Esophagus mucosa (tissue), 1 donor: ENCODE data around the gene NUP42. TPM values are rescaled to one million over a fixed set of nuclear protein-coding genes. Genes with fewer than 3 reads are reported as not detected.
"Not testable (repeated sequence)": the region's sequence is repeated elsewhere in the genome, so short reads cannot be mapped to it uniquely, and the experiment has no call there.

Experiments
- ATAC-seq: fragments of 200-7000 bp; cut with Tn5 transposase; one replicate; pipeline ENCODE4 v1.9.1; 2020
- total RNA-seq: library from RNA; stranded (reverse); gene quantifications from one replicate; pipeline ENCODE4 v1.2.4, GENCODE V29; 2023
- donor health status: DM: yes; HTN: yes; CAD: no.

Gene NUP42
- total RNA-seq, 1 donor from 2014 or later: 18.2 TPM

GRCh38 chr7:23205577-23205908 lies 23.7 kb downstream of the NUP42 start:
- ATAC-seq: no peak

GRCh38 chr7:23205909-23206767 lies 24.3 kb downstream of the NUP42 start:
- peak; percentile 41 for ATAC-seq

GRCh38 chr7:23207021-23207420 lies 25.2 kb downstream of the NUP42 start:
- no peak for ATAC-seq

- no peak for ATAC-seq
Measured at GRCh38 chr7:23207884-23208283, 26.0 kb downstream of the NUP42 start.

- no peak for ATAC-seq
Measured at GRCh38 chr7:23208316-23208715, 26.5 kb downstream of the NUP42 start.

- ATAC-seq: no peak
Measured at GRCh38 chr7:23210506-23210905, 28.7 kb downstream of the NUP42 start.

GRCh38 chr7:23211589-23211988 lies 29.7 kb downstream of the NUP42 start:
- ATAC-seq: no peak

GRCh38 chr7:23212395-23212794 lies 30.5 kb downstream of the NUP42 start:
- no peak for ATAC-seq

- no peak for ATAC-seq
Measured at GRCh38 chr7:23212841-23213240, 31.0 kb downstream of the NUP42 start.

GRCh38 chr7:23213755-23214154 lies 31.9 kb downstream of the NUP42 start:
- ATAC-seq: no peak

- ATAC-seq: no peak
Measured at GRCh38 chr7:23214423-23214822, 32.6 kb downstream of the NUP42 start.

GRCh38 chr7:23214938-23215337 lies 33.1 kb downstream of the NUP42 start:
- ATAC-seq: no peak

- no peak for ATAC-seq
Measured at GRCh38 chr7:23216021-23216420, 34.2 kb downstream of the NUP42 start.

GRCh38 chr7:23218196-23218595 lies 36.3 kb downstream of the NUP42 start:
- ATAC-seq: no peak

- ATAC-seq: peak; percentile 62
Measured at GRCh38 chr7:23220690-23221305, 39.0 kb downstream of the NUP42 start.

- no peak for ATAC-seq
Measured at GRCh38 chr7:23222439-23223030, 40.7 kb downstream of the NUP42 start.

- not testable (repeated sequence) for ATAC-seq
Measured at GRCh38 chr7:23224364-23224763, 42.5 kb downstream of the NUP42 start.

GRCh38 chr7:23226844-23227450 lies 45.1 kb downstream of the NUP42 start:
- no peak for ATAC-seq

- ATAC-seq: no peak
Measured at GRCh38 chr7:23228412-23228811, 46.6 kb downstream of the NUP42 start.

- no peak for ATAC-seq
Measured at GRCh38 chr7:23230641-23231101, 48.8 kb downstream of the NUP42 start.

- no peak for ATAC-seq
Measured at GRCh38 chr7:23232966-23233365, 51.1 kb downstream of the NUP42 start.

GRCh38 chr7:23234569-23235296 lies 52.9 kb downstream of the NUP42 start:
- ATAC-seq: no peak

- ATAC-seq: peak; percentile 99
Measured at GRCh38 chr7:23235813-23236221, 54.0 kb downstream of the NUP42 start.
